ENCODE measurements around the gene PTPRO. TPM values are rescaled to one million over a fixed set of nuclear protein-coding genes. Genes with fewer than 3 reads are reported as not detected.
A peak's percentile ranks its signal among the peaks of the same experiment; 100 is the strongest.

PTPRO gene
- total RNA-seq, 1 donor from 2014 or later: 0.94 TPM

GRCh38 chr12:15497671-15498292, 175.5 kb downstream of the PTPRO start:
- intact Hi-C loops (cut with micrococcal nuclease): no loop called here
- DNase-seq (no peak), ATAC-seq (no peak)

GRCh38 chr12:15502211-15502610, 179.9 kb downstream of the PTPRO start:
- DNase-seq (no peak), ATAC-seq (no peak)
- intact Hi-C loops (cut with micrococcal nuclease): no loop called here

DNA sequence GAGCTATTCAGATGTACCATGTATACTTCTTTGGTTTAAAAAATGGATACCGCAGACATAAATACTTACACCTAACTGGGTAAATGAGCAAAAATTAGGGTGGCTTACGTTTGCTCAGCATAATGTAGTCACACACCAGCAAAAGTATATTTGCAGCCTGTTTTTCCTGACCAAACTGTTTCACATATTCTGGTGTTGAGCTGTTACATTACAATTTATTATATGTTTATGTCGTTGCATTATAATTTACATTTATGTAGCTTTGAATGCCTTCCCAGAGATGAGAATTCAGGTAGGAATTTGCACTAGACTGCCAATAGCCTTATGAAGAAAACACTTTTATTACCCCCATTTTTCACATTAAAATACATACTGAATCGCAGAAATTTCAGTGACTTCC, 183.3 kb downstream of the PTPRO start:
- ATAC-seq (no peak), DNase-seq (no peak)
- intact Hi-C loops (cut with micrococcal nuclease): no loop called here

- ATAC-seq (no peak), DNase-seq (no peak)
- intact Hi-C loops (cut with micrococcal nuclease): no loop called here
Observed at GRCh38 chr12:15515010-15515409, 192.7 kb downstream of the PTPRO start.

GRCh38 chr12:15520083-15520482, 197.8 kb downstream of the PTPRO start:
- ATAC-seq (no peak), DNase-seq (no peak)
- intact Hi-C loops (cut with micrococcal nuclease): no loop called here

- no peak for DNase-seq
- intact Hi-C loops (cut with micrococcal nuclease): no loop called here
- no peak for ATAC-seq
Observed at GRCh38 chr12:15520844-15521243, 198.5 kb downstream of the PTPRO start.

GRCh38 chr12:15522574-15523187, 200.4 kb downstream of the PTPRO start:
- ATAC-seq: no peak
- DNase-seq: no peak
- intact Hi-C loops (cut with micrococcal nuclease): loop anchor here (2.0 kb wide), 1 partner anchor 246 kb away; no protein-coding TSS in a partner anchor

DNA sequence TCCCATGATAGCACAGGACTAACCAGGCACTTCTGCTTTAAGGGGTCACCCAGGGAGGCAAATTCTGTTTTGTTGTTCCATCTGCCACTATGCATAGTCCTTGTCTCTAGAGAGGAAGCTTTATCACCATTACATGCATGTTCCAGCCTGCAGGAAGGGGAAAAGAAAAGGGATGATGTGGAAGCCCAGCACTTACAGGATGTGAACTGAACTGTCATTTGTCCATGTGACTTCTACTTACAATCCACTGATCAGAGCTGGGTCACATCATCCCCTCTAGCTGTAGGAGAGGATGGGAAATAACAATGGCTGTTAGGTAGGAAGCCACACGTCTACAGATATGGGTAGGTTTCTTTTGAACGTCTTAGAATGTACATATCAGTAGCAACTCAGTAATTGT, 203.1 kb downstream of the PTPRO start:
- intact Hi-C loops (cut with micrococcal nuclease): no loop called here
- ATAC-seq (no peak), DNase-seq (no peak)

DNA sequence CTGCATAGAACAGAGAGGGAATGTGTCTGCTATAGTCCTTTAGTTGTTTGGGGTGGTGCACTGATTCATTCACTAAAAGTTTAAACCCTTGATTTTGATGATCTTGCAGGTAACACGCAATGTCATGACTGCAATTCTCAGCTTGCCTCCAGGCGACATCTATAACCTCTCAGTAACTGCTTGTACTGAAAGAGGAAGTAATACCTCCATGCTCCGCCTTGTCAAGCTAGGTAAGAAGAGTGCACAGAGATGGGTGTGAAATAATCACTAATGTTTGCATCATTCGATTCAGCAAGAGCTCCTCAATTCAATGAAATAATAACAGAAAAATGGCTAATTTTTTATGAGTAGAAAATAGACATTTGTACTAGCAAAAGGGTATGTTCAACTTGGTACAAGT, 203.7 kb downstream of the PTPRO start:
- DNase-seq: no peak
- ATAC-seq: no peak
- intact Hi-C loops (cut with micrococcal nuclease): no loop called here

DNA sequence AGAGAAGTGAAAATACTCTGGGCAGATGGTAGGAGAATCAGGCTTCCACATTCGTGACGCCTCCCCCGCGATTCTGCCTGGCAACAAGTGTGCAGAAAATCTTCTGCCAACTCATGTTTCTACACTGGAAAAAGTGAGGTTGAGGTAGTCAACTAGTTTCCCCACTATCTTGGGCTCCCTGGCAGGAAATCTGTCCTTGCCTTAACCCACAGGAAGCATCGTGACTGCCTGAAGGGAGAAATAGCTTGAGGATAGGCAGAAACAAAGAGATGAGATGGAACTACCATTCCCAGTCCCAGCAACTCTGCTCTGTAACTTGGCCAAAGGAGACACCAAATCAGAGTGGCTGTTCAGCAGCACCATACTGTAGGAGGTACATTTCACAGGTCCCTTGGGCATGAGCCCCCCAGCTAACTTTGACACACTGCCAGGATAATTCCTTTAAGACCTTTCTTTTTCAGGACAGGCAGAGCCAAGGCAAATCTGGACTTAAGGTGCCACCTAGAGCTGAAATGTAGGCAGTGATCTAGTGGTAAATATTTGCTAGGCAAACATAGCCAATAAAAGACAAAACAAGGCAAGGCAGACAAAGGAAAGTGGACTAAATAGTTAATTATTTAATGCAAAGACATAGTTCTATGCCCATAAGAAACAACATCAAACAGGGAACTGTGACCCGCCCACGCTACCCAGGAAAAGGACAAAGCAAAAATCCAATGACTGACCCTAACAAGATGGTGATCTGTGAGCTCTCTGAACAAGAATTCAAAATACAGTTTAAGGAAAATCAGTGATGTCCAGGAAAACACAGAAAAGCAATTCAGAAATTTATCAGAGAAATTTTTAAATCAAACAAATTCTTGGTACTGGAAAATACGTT, 205.1 kb downstream of the PTPRO start:
- DNase-seq: peak; percentile 40
- ATAC-seq: no peak
- intact Hi-C loops (cut with micrococcal nuclease): no loop called here

DNA sequence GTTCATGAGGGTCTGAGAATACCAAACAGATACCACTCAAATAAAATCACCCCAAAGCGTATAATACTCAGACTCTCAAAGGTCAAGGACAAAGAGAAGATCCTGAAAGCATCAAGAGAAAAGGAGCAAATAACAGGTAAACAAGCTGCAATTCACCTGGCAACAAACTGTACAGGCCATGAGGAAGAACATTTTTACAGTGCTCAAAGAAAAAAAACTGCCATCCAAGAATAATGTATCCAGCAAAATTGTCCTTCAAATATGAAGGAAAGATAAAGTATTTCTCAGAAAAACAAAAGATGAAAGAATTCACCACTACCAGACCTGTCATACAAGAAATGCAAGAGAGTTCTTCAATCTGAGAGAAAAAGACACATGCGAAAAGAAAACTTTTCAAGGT, 206.4 kb downstream of the PTPRO start:
- intact Hi-C loops (cut with micrococcal nuclease): no loop called here
- no peak for DNase-seq
- no peak for ATAC-seq

- DNase-seq (no peak), ATAC-seq (no peak)
- intact Hi-C loops (cut with micrococcal nuclease): loop anchor here (10.0 kb wide), 1 partner anchor 54 kb away; no protein-coding TSS in a partner anchor
Observed at GRCh38 chr12:15530361-15530760, 208.1 kb downstream of the PTPRO start.

- intact Hi-C loops (cut with micrococcal nuclease): loop anchor here (10.0 kb wide), 1 partner anchor 52 kb away; no protein-coding TSS in a partner anchor
- ATAC-seq: peak; percentile 42
Observed at GRCh38 chr12:15532364-15532977, 210.2 kb downstream of the PTPRO start.

DNA sequence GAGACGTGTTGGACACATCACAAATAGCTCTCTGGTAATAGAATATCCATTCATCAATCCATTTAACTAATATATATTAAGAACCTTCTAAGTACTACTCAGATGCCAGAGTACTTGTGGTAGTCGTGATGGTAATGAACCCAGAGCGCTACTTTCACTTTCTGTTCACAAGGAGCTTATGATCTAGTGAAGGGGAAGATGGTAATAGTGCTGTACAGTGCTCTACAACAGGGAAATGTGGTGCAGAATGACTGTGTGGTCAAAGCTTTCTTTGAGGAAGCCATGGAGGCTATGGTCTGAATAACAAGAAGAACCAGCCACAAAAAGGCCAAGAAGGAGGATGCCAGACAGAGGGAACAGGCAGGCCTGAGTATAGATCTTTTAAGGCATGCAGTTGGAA, 212.0 kb downstream of the PTPRO start:
- intact Hi-C loops (cut with micrococcal nuclease): loop anchor here (10.0 kb wide), 1 partner anchor 50 kb away; no protein-coding TSS in a partner anchor
- DNase-seq: no peak
- ATAC-seq: peak; percentile 61

More at GRCh38 chr12:15532364-15532977, 210.2 kb downstream of the PTPRO start:
- no peak for DNase-seq

GRCh38 chr12:15534874-15535273, 212.6 kb downstream of the PTPRO start:
- no peak for DNase-seq
- ATAC-seq: peak; percentile 50
- intact Hi-C loops (cut with micrococcal nuclease): loop anchor here (10.0 kb wide), 1 partner anchor 50 kb away; no protein-coding TSS in a partner anchor

DNA sequence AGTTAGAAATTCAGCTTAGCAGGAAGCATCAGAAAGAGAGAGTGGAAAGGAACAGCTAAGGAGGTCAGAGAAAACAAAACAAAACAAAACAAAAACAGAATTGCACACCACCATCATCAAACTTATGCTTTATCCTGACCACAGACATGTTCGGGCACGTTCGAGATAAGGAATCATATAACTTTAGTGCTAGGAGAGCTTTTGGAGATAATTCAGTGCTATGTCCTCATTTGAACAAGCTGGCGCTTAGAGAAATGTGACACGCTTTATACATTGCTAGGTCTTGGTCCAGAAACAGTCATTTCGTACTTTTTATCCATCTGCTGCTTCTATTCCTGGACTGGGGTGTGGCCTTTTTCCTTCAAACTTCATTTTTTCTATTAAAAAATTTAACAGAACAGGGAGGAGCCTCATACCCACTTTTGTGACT, 213.1 kb downstream of the PTPRO start:
- ATAC-seq (peak; percentile 22), DNase-seq (no peak)
- intact Hi-C loops (cut with micrococcal nuclease): loop anchor here (10.0 kb wide), 1 partner anchor 49 kb away; no protein-coding TSS in a partner anchor

GRCh38 chr12:15536446-15536845, 214.1 kb downstream of the PTPRO start:
- ATAC-seq: no peak
- DNase-seq: no peak
- intact Hi-C loops (cut with micrococcal nuclease): loop anchor here (10.0 kb wide), 1 partner anchor 48 kb away; no protein-coding TSS in a partner anchor

DNA sequence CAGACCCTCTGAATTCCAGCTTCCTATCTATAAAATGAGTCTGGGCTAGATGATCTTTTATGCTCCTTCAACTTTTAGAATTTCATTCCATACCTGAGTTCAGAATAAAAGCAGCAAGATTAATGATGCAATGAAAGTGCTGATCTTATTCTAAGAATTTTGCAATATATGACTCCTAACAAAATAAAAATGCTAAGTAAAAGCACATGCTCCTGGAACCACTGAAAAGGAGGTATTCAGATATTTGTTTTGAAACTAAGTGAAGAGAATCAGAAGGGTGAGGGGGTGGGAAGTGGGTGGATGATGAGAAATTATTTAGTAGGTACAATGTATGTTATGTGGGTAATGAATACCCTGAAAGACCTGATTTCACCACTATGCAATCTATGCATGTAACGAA, 216.6 kb downstream of the PTPRO start:
- intact Hi-C loops (cut with micrococcal nuclease): loop anchor here (10.0 kb wide), 1 partner anchor 46 kb away; no protein-coding TSS in a partner anchor
- no peak for DNase-seq
- ATAC-seq: no peak

GRCh38 chr12:15540005-15540404, 217.7 kb downstream of the PTPRO start:
- DNase-seq: no peak
- intact Hi-C loops (cut with micrococcal nuclease): no loop called here
- no peak for ATAC-seq
